ENCODE measurements around the gene ZNF256.
A peak's percentile ranks its signal among the peaks of the same experiment; 100 is the strongest.

ZNF256 gene

GRCh38 chr19:57954996-57955395 is 7.5 kb upstream of the ZNF256 start:
- no peak for DNase-seq (ENCODE audit: low read depth)
- H3K4me3 ChIP-seq (ENCODE audit: control insufficient read depth, low read depth, low read length) = no peak overlapping the region
- no peak for TF ChIP-seq CTCF (IDR thresholded peaks at IDR 0.05; ENCODE audit: control insufficient read depth, insufficient read depth, low read depth, low read length, missing control alignments)

- TF ChIP-seq CTCF (IDR thresholded peaks at IDR 0.05; ENCODE audit: control insufficient read depth, insufficient read depth, low read depth, low read length, missing control alignments) = no peak
Observed at GRCh38 chr19:57949702-57950101, 2.2 kb upstream of the ZNF256 start.

GRCh38 chr19:57949296-57949695 is 1.8 kb upstream of the ZNF256 start:
- no peak overlapping the region for H3K4me3 ChIP-seq (ENCODE audit: control insufficient read depth, low read depth, low read length)
- no peak for TF ChIP-seq CTCF (IDR thresholded peaks at IDR 0.05; ENCODE audit: control insufficient read depth, insufficient read depth, low read depth, low read length, missing control alignments)
- no peak for DNase-seq (ENCODE audit: low read depth)

More at GRCh38 chr19:57949702-57950101, 2.2 kb upstream of the ZNF256 start:
- no peak for DNase-seq (ENCODE audit: low read depth)
- no peak overlapping the region for H3K4me3 ChIP-seq (ENCODE audit: control insufficient read depth, low read depth, low read length)

- peak overlapping the region; percentile 98 for H3K4me3 ChIP-seq (ENCODE audit: control insufficient read depth, low read depth, low read length)
Observed at GRCh38 chr19:57947088-57947418, 453 bp downstream of the ZNF256 start.

GRCh38 chr19:57946316-57946715 is 1.2 kb downstream of the ZNF256 start:
- TF ChIP-seq CTCF (IDR thresholded peaks at IDR 0.05; ENCODE audit: control insufficient read depth, insufficient read depth, low read depth, low read length, missing control alignments) = no peak
- peak overlapping the region; percentile 98 for H3K4me3 ChIP-seq (ENCODE audit: control insufficient read depth, low read depth, low read length)
- DNase-seq (ENCODE audit: low read depth) = no peak

More at GRCh38 chr19:57947088-57947418, 453 bp downstream of the ZNF256 start:
- no peak for TF ChIP-seq CTCF (IDR thresholded peaks at IDR 0.05; ENCODE audit: control insufficient read depth, insufficient read depth, low read depth, low read length, missing control alignments)
- DNase-seq (ENCODE audit: low read depth) = no peak

GRCh38 chr19:57941593-57941992 is 5.9 kb downstream of the ZNF256 start:
- H3K4me3 ChIP-seq (ENCODE audit: control insufficient read depth, low read depth, low read length) = no peak overlapping the region
- TF ChIP-seq CTCF (IDR thresholded peaks at IDR 0.05; ENCODE audit: control insufficient read depth, insufficient read depth, low read depth, low read length, missing control alignments) = no peak
- no peak for DNase-seq (ENCODE audit: low read depth)

- DNase-seq (ENCODE audit: low read depth) = no peak
- TF ChIP-seq CTCF (IDR thresholded peaks at IDR 0.05; ENCODE audit: control insufficient read depth, insufficient read depth, low read depth, low read length, missing control alignments) = no peak
- H3K4me3 ChIP-seq (ENCODE audit: control insufficient read depth, low read depth, low read length) = no peak overlapping the region
Observed at GRCh38 chr19:57935731-57936130, 11.8 kb downstream of the ZNF256 start.

Data from AG09309 (cell line).